GM23338 (cell line): ENCODE measurements around the gene HCAR1. TPM values are rescaled to one million over a fixed set of nuclear protein-coding genes. Genes with fewer than 3 reads are reported as not detected.

Source experiments
- ATAC-seq: fragments of 200-7000 bp; cut with Tn5 transposase; 3 replicates; pipeline ENCODE4 v1.9.1; 2020
- DNase-seq: peaks from one replicate; pipeline ENCODE4 v3.0.0-alpha.2; 2015; ENCODE audit warnings: low spot score
- H2AFZ ChIP-seq: fragments of 200-600 bp; sonication (generic); 2 replicates; pipeline ENCODE4 v1.8.0; 2016; ENCODE audit warnings: antibody characterized with exemption, mild to moderate bottlenecking, moderate library complexity
- H3F3A ChIP-seq: fragments of 200-600 bp; sonication (generic); replicated peaks from 2 replicates; pipeline ENCODE4 v1.8.0; 2017; ENCODE audit warnings: antibody characterized with exemption, mixed run types, low read depth
- H3K27ac ChIP-seq: fragments of 200-600 bp; sonication (generic); 2 replicates; pipeline ENCODE4 v1.6.1; 2016; ENCODE audit warnings: low read depth
- H3K27me3 ChIP-seq: fragments of 200-600 bp; sonication (generic); 2 replicates; pipeline ENCODE4 v1.8.0; 2016; ENCODE audit warnings: mild to moderate bottlenecking, mixed run types, moderate library complexity; ENCODE audit not compliant: insufficient read depth
- H3K36me3 ChIP-seq: fragments of 200-600 bp; sonication (generic); 2 replicates; pipeline ENCODE4 v1.8.0; 2016; ENCODE audit warnings: mild to moderate bottlenecking; ENCODE audit not compliant: insufficient read depth
- H3K4me1 ChIP-seq: fragments of 200-600 bp; sonication (generic); 2 replicates; pipeline ENCODE4 v1.8.0; 2016; ENCODE audit warnings: mild to moderate bottlenecking, moderate library complexity; ENCODE audit not compliant: insufficient read depth
- H3K4me2 ChIP-seq: fragments of 200-600 bp; sonication (generic); 2 replicates; pipeline ENCODE4 v1.7.1; 2017; ENCODE audit warnings: mixed run types
- H3K4me3 ChIP-seq: fragments of 200-600 bp; sonication (generic); 2 replicates; pipeline ENCODE4 v1.6.1; 2016; ENCODE audit warnings: mixed run types
- H3K79me2 ChIP-seq: fragments of 200-600 bp; sonication (generic); replicated peaks from 2 replicates; pipeline ENCODE4 v1.8.0; 2017; ENCODE audit warnings: mild to moderate bottlenecking; ENCODE audit not compliant: insufficient read depth
- H3K9me2 ChIP-seq: fragments of 200-600 bp; sonication (generic); 2 replicates; pipeline ENCODE4 v1.8.0; 2017; ENCODE audit not compliant: insufficient read depth
- H4K20me1 ChIP-seq: fragments of 200-600 bp; sonication (generic); replicated peaks from 2 replicates; pipeline ENCODE4 v1.8.0; 2017; ENCODE audit warnings: mild to moderate bottlenecking; ENCODE audit not compliant: insufficient read depth
- H3K27ac Mint-ChIP-seq: 2 replicates; pipeline ENCODE4 v1.8.0; 2020; ENCODE audit warnings: inconsistent platforms, mild to moderate bottlenecking, moderate library complexity, mixed read lengths
- H3K27me3 Mint-ChIP-seq: 3 replicates; pipeline ENCODE4 v1.8.0; 2022; ENCODE audit warnings: low read depth, mild to moderate bottlenecking, moderate library complexity, mixed read lengths, inconsistent platforms; ENCODE audit not compliant: insufficient read depth, poor library complexity
- H3K36me3 Mint-ChIP-seq: 3 replicates; pipeline ENCODE4 v1.8.0; 2021; ENCODE audit warnings: low read depth, mild to moderate bottlenecking, inconsistent platforms, moderate library complexity, mixed read lengths
- H3K4me1 Mint-ChIP-seq: 3 replicates; pipeline ENCODE4 v1.8.0; 2020; ENCODE audit warnings: mild to moderate bottlenecking, inconsistent platforms, mixed read lengths
- H3K4me3 Mint-ChIP-seq: 3 replicates; pipeline ENCODE4 v1.8.0; 2021; ENCODE audit warnings: moderate library complexity, mild to moderate bottlenecking, inconsistent platforms, mixed read lengths
- H3K9me3 Mint-ChIP-seq: 3 replicates; pipeline ENCODE4 v1.8.0; 2020; ENCODE audit warnings: moderate library complexity, mild to moderate bottlenecking, inconsistent platforms, mixed read lengths
- CREB1 ChIP-seq: fragments of 250-450 bp; sonication (Bioruptor Pico); IDR thresholded peaks from 2 replicates; pipeline ENCODE4 v1.5.0; 2020; ENCODE audit warnings: low read depth, mild to moderate bottlenecking, moderate library complexity
- CTCF ChIP-seq, 2 experiments: fragments of 200-600 bp in 1 of 2; sonication (generic) in 1 of 2; conservative IDR thresholded peaks; 2 replicates each; pipeline versions ENCODE4 v1.5.1 to v1.6.1; 2016 to 2017; ENCODE audit warnings: antibody characterized with exemption in 2 of 2, low read depth in 2 of 2, mild to moderate bottlenecking in 2 of 2, moderate library complexity in 1 of 2
- EZH2 ChIP-seq: fragments of 200-600 bp; sonication (generic); IDR thresholded peaks from one replicate; pipeline ENCODE4 v1.8.0; 2017; ENCODE audit warnings: antibody characterized with exemption, mild to moderate bottlenecking, low read depth; ENCODE audit not compliant: unreplicated experiment
- EZH2phosphoT487 ChIP-seq: fragments of 200-600 bp; sonication (generic); IDR thresholded peaks from one replicate; pipeline ENCODE4 v1.8.1; 2018; ENCODE audit warnings: antibody characterized with exemption; ENCODE audit not compliant: unreplicated experiment
- JUNB ChIP-seq: IDR thresholded peaks from one replicate; pipeline ENCODE4 v1.6.1; 2016; ENCODE audit warnings: antibody characterized with exemption; ENCODE audit not compliant: unreplicated experiment
- NANOG ChIP-seq: IDR thresholded peaks from 2 replicates; pipeline ENCODE4 v1.6.1; 2016; ENCODE audit warnings: antibody characterized with exemption, borderline replicate concordance
- POLR2AphosphoS5 ChIP-seq: IDR thresholded peaks from 2 replicates; pipeline ENCODE4 v1.6.1; 2016; ENCODE audit warnings: antibody characterized with exemption, low read depth
- STAT1 ChIP-seq: IDR thresholded peaks from one replicate; pipeline ENCODE4 v1.6.1; 2016; ENCODE audit warnings: antibody characterized with exemption; ENCODE audit not compliant: unreplicated experiment
- ZNF114 ChIP-seq: fragments of 250-450 bp; sonication (Bioruptor Pico); IDR thresholded peaks from 2 replicates; pipeline ENCODE4 v1.5.0; 2020; ENCODE audit warnings: mild to moderate bottlenecking, moderate library complexity
- ZNF331 ChIP-seq: fragments of 250-450 bp; sonication (Bioruptor Pico); IDR thresholded peaks from 2 replicates; pipeline ENCODE4 v1.5.0; 2020; ENCODE audit warnings: low read depth, mild to moderate bottlenecking, moderate library complexity
- ZNF462 ChIP-seq: fragments of 250-450 bp; sonication (Bioruptor Pico); IDR thresholded peaks from 2 replicates; pipeline ENCODE4 v1.5.0; 2020; ENCODE audit warnings: mild to moderate bottlenecking, moderate library complexity
- polyA plus RNA-seq: library from polyadenylated mRNA; unstranded; fragments of >200 nt; fragmentation: Nextera tagmentation; extraction: Ambion mirVana; gene quantifications from 2 replicates; pipeline ENCODE4 v1.2.1, GENCODE V29; 2016
- total RNA-seq: library from RNA; depleted of rRNA; stranded (reverse); fragments of >200 nt; shearing (Covaris generic); gene quantifications from 2 replicates; pipeline ENCODE4 v1.2.3, GENCODE V29; 2014
- TF ChIP-seq, protein P1 (sequence below): IDR thresholded peaks from one replicate; pipeline ENCODE4 v1.6.1; 2018; ENCODE audit warnings: antibody characterized with exemption; ENCODE audit not compliant: unreplicated experiment
- TF ChIP-seq, protein P2 (sequence below): IDR thresholded peaks from 2 replicates; pipeline ENCODE4 v1.6.1; 2016; ENCODE audit warnings: antibody characterized with exemption

HCAR1 gene
- total and polyA plus RNA-seq, 2 experiments from 2014 or later, result 0.17 TPM; not detected in 1

DNA sequence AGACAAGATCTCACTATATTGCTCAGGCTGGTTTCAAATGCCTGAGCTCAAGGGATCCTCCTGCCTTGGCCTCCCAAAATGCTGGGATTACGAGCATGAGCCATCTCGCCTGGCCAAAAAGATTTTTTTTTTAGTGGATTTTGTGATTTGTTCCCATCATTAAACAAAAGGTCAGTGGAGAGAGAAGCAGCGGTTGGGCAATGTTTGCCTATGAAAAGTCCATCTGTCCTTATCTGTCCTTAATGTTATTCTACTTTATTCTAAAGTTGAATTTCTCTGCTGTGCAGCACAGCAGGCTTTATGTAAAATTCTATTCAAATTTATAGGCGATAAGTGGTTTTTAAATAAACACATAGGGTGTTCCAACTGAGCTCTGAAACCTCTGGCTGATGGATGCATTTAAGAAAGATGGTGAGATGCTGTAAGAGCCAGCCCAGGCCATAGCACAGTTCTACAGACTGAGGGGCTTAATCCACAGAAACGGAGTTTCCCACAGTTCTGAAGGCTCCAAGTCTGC lies 46.3 kb downstream of the HCAR1 start:
- Histone ChIP-seq H3K36me3 (no peaks in the 10 kb centered on the region), H3K4me3 (no peak overlapping the region), H3K4me2 (no peak overlapping the region), H3F3A (no peaks in the 10 kb centered on the region), H2AFZ (no peak overlapping the region), H3K9me2 (no peaks in the 10 kb centered on the region), H3K27me3 (no peaks in the 10 kb centered on the region), H4K20me1 (no peaks in the 10 kb centered on the region), H3K79me2 (no peaks in the 10 kb centered on the region), H3K27ac (no peak overlapping the region), H3K4me1 (no peaks in the 10 kb centered on the region)
- Mint-ChIP-seq H3K36me3 (no peaks in the 10 kb centered on the region), H3K27me3 (peaks cover 4% of the 10 kb centered on the region), H3K27ac (no peak overlapping the region), H3K9me3 (no peaks in the 10 kb centered on the region), H3K4me1 (no peaks in the 10 kb centered on the region), H3K4me3 (no peak overlapping the region)
- TF ChIP-seq ZNF114 (CRISPR knock-in tag) (no peak), CREB1 (CRISPR knock-in tag) (no peak), JUNB (no peak), NANOG (no peak), ZNF462 (CRISPR knock-in tag) (no peak), EZH2 (no peak), CTCF (conservative IDR thresholded peaks at IDR 0.05; ENCODE audit: low read depth in 2 of 2) (no peak), POLR2AphosphoS5 (no peak), STAT1 (no peak), EZH2phosphoT487 (no peak), ZNF331 (CRISPR knock-in tag) (no peak)
- TF ChIP-seq, protein P1, sequence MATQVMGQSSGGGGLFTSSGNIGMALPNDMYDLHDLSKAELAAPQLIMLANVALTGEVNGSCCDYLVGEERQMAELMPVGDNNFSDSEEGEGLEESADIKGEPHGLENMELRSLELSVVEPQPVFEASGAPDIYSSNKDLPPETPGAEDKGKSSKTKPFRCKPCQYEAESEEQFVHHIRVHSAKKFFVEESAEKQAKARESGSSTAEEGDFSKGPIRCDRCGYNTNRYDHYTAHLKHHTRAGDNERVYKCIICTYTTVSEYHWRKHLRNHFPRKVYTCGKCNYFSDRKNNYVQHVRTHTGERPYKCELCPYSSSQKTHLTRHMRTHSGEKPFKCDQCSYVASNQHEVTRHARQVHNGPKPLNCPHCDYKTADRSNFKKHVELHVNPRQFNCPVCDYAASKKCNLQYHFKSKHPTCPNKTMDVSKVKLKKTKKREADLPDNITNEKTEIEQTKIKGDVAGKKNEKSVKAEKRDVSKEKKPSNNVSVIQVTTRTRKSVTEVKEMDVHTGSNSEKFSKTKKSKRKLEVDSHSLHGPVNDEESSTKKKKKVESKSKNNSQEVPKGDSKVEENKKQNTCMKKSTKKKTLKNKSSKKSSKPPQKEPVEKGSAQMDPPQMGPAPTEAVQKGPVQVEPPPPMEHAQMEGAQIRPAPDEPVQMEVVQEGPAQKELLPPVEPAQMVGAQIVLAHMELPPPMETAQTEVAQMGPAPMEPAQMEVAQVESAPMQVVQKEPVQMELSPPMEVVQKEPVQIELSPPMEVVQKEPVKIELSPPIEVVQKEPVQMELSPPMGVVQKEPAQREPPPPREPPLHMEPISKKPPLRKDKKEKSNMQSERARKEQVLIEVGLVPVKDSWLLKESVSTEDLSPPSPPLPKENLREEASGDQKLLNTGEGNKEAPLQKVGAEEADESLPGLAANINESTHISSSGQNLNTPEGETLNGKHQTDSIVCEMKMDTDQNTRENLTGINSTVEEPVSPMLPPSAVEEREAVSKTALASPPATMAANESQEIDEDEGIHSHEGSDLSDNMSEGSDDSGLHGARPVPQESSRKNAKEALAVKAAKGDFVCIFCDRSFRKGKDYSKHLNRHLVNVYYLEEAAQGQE, result no peak
- TF ChIP-seq, protein P2, sequence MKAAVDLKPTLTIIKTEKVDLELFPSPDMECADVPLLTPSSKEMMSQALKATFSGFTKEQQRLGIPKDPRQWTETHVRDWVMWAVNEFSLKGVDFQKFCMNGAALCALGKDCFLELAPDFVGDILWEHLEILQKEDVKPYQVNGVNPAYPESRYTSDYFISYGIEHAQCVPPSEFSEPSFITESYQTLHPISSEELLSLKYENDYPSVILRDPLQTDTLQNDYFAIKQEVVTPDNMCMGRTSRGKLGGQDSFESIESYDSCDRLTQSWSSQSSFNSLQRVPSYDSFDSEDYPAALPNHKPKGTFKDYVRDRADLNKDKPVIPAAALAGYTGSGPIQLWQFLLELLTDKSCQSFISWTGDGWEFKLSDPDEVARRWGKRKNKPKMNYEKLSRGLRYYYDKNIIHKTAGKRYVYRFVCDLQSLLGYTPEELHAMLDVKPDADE, result no peak
- no peak for DNase-seq
- no peak for ATAC-seq
